Lower lobe of right lung (tissue), 2 donors: ENCODE results near the gene TNS4. TPM values are rescaled to one million over a fixed set of nuclear protein-coding genes. Genes with fewer than 3 reads are reported as not detected.

Experiments used
- ATAC-seq, 2 donors: fragments of 200-7000 bp; cut with Tn5 transposase; one replicate each; pipeline ENCODE4 v1.9.1; 2020 to 2022; ENCODE audit warnings: mild to moderate bottlenecking in 2 of 2, moderate library complexity in 2 of 2
- DNase-seq: peaks from one replicate; pipeline ENCODE4 v3.0.0-alpha.2; 2020
- H3K27ac ChIP-seq: fragments of 200-600 bp; one replicate; pipeline ENCODE4 v1.8.0; 2022
- H3K27me3 ChIP-seq: fragments of 200-600 bp; one replicate; pipeline ENCODE4 v1.8.0; 2022; ENCODE audit warnings: low read depth
- H3K36me3 ChIP-seq: fragments of 200-600 bp; one replicate; pipeline ENCODE4 v1.8.0; 2022; ENCODE audit warnings: mild to moderate bottlenecking
- H3K4me1 ChIP-seq: fragments of 200-600 bp; one replicate; pipeline ENCODE4 v1.8.0; 2022
- H3K4me3 ChIP-seq: fragments of 200-600 bp; one replicate; pipeline ENCODE4 v1.8.0; 2022; ENCODE audit warnings: mild to moderate bottlenecking
- H3K9me3 ChIP-seq: fragments of 200-600 bp; one replicate; pipeline ENCODE4 v1.8.0; 2022
- intact Hi-C: fragments of 100-400 bp; cut with DNase I; formaldehyde crosslinking; loops from one replicate; pipeline ENCODE4 v1.11.0; 2022
- total RNA-seq: library from RNA; stranded (reverse); fragmentation: NEBNext Ultra II Directional; extraction: Animal tissue kit (Norgen Biotek cat#: 25700); gene quantifications from one replicate; pipeline ENCODE4 v1.2.1, GENCODE V29; 2021
- TF ChIP-seq, protein P1 (sequence below): fragments of 200-600 bp; IDR thresholded peaks from one replicate; pipeline ENCODE4 v1.8.0; 2022; ENCODE audit warnings: antibody characterized with exemption, mild to moderate bottlenecking
- donor health status: DM: no; HTN: yes; CAD: no; lungs with severe emphysema.

TNS4 gene
- total RNA-seq, 1 donor from 2014 or later = 0.68 TPM

DNA sequence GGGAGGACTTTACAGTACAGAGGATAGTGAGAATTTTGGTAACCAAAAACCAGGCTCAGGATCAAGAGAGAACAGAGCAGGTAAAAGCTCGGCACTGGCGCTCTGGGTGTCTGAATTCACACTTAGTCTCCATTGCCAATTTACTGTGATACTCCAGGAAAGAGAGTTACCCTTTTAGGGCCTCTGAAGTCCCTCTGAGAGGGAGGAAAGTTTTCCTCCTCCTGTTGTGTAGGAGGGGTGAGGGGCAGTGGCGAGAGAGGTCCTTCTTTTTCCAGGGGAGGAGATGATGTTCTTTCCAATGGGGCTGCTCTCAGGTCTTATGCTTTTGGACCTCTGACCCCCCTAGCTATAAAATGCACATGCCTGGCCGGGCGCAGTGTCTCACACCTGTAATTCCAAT is 5.4 kb upstream of the TNS4 start:
- no peak for DNase-seq
- no peaks in the 10 kb centered on the region for H3K36me3 ChIP-seq
- H3K27me3 ChIP-seq = no peaks in the 10 kb centered on the region
- TF ChIP-seq, protein P1, sequence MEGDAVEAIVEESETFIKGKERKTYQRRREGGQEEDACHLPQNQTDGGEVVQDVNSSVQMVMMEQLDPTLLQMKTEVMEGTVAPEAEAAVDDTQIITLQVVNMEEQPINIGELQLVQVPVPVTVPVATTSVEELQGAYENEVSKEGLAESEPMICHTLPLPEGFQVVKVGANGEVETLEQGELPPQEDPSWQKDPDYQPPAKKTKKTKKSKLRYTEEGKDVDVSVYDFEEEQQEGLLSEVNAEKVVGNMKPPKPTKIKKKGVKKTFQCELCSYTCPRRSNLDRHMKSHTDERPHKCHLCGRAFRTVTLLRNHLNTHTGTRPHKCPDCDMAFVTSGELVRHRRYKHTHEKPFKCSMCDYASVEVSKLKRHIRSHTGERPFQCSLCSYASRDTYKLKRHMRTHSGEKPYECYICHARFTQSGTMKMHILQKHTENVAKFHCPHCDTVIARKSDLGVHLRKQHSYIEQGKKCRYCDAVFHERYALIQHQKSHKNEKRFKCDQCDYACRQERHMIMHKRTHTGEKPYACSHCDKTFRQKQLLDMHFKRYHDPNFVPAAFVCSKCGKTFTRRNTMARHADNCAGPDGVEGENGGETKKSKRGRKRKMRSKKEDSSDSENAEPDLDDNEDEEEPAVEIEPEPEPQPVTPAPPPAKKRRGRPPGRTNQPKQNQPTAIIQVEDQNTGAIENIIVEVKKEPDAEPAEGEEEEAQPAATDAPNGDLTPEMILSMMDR = no peak
- no peaks in the 10 kb centered on the region for H3K9me3 ChIP-seq
- no peak overlapping the region for H3K4me3 ChIP-seq
- no peak for ATAC-seq
- H3K27ac ChIP-seq = no peak overlapping the region
- no peaks in the 10 kb centered on the region for H3K4me1 ChIP-seq
- intact Hi-C loops = no loop called here

- no peak overlapping the region for H3K4me3 ChIP-seq
- no peaks in the 10 kb centered on the region for H3K9me3 ChIP-seq
- DNase-seq = no peak
- no peak overlapping the region for H3K27ac ChIP-seq
- peaks cover 26% of the 10 kb centered on the region for H3K4me1 ChIP-seq
- intact Hi-C loops = no loop called here
- no peaks in the 10 kb centered on the region for H3K36me3 ChIP-seq
- ATAC-seq = no peak
- H3K27me3 ChIP-seq = no peaks in the 10 kb centered on the region
- TF ChIP-seq, protein P1 = no peak
These were observed 1.7 kb upstream of the TNS4 start for GRCh38 chr17:40503154-40503553.

DNA sequence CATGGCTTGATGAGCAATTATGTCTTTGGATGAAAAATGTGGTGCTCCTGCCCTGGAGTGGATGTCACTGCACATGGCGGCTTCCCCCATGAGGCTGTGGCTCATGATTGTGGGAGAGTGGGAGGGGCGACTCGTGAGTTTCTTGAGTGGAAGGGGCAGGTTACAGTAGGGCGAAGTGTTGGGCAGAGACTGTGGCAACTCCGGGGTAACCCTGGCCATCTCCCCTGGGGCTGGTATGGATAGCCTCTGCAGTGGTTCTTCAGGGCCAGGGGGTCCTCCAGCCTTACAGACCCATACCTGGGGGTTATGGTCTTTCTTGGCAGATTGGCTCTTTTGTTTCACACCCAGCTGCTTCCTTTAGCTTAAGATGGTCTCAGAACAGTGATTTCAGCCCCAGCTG is 1.3 kb upstream of the TNS4 start:
- TF ChIP-seq, protein P1 = no peak
- Histone ChIP-seq H3K9me3 (no peaks in the 10 kb centered on the region), H3K4me1 (peaks cover 29% of the 10 kb centered on the region), H3K36me3 (no peaks in the 10 kb centered on the region), H3K27ac (no peak overlapping the region), H3K4me3 (no peak overlapping the region), H3K27me3 (no peaks in the 10 kb centered on the region)
- DNase-seq (no peak), ATAC-seq (no peak)
- intact Hi-C loops = no loop called here

DNA sequence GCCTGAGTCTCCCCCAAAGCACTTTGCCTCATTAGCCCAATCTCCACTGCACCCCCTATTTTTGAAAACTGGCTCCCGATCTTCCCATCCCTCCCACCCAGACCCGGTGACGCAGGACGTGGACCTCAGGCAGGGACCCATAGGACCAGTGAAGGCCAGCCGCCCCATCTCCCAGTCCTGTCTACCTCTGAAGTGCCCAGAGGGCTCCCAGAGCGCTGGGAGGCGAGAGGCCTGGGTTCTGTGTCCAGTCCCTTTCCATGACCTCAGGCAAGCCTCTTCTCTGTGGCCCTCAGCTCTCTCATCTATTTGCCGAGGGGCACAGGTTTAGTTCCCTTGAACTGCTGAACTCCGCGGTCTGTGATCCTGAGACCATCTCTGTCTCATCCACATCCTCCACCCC is 714 bp downstream of the TNS4 start:
- Histone ChIP-seq H3K9me3 (no peaks in the 10 kb centered on the region), H3K4me3 (no peak overlapping the region), H3K4me1 (peaks cover 29% of the 10 kb centered on the region), H3K36me3 (no peaks in the 10 kb centered on the region), H3K27ac (no peak overlapping the region), H3K27me3 (no peaks in the 10 kb centered on the region)
- DNase-seq = no peak
- TF ChIP-seq, protein P1 = no peak
- no peak for ATAC-seq
- intact Hi-C loops = no loop called here

- Histone ChIP-seq H3K9me3 (no peaks in the 10 kb centered on the region), H3K27me3 (no peaks in the 10 kb centered on the region), H3K4me3 (no peak overlapping the region), H3K36me3 (no peaks in the 10 kb centered on the region), H3K4me1 (peaks cover 29% of the 10 kb centered on the region), H3K27ac (peak overlapping the region; percentile 1)
- TF ChIP-seq, protein P1 = no peak
- intact Hi-C loops = no loop called here
- no peak for DNase-seq
- ATAC-seq = no peak
These were observed 1.2 kb downstream of the TNS4 start for GRCh38 chr17:40500190-40500589.
